ENCODE measurements around the gene DIP2A.

The DIP2A gene

DNA sequence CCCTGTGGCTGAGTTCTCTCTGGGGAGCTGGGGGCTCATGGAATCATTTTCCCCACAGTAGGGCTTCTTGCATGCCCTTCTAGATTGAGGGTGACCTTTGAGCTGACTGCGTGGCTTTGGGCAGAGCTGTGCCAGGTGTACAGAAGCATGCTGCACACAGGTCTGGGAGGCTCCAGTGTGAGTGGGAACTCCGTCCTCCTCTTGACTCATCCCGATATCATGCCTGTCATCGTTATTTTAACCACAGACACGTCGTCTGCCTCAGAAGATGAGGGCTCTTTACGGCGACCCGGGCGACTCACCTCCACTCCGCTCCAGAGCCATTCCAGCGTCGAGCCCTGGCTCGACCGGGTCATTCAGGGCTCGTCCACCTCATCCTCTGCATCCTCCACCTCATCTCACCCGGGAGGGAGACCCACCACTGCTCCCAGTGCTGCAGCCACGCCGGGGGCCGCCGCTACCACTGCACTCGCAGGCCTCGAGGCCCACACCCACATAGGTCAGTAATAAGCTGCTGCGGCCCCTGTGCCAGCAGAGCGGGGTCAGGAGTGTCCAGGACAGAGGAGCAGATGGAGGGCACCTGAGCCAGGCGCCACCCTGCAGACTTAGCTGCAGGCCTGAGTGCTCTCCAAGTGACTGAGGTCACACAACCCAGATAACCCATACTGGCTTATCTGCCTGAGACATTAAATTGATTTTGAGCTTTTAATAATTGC, 39.8 kb downstream of the DIP2A start:
- no peak overlapping the region for H3K4me2 ChIP-seq
- no peaks in the 10 kb centered on the region for H3K27me3 ChIP-seq (ENCODE audit: insufficient read depth, low read depth)
- no peaks in the 10 kb centered on the region for H3K79me2 ChIP-seq (ENCODE audit: insufficient read depth, low read depth)
- no peak overlapping the region for H3K9ac ChIP-seq
- TF ChIP-seq, protein P1, sequence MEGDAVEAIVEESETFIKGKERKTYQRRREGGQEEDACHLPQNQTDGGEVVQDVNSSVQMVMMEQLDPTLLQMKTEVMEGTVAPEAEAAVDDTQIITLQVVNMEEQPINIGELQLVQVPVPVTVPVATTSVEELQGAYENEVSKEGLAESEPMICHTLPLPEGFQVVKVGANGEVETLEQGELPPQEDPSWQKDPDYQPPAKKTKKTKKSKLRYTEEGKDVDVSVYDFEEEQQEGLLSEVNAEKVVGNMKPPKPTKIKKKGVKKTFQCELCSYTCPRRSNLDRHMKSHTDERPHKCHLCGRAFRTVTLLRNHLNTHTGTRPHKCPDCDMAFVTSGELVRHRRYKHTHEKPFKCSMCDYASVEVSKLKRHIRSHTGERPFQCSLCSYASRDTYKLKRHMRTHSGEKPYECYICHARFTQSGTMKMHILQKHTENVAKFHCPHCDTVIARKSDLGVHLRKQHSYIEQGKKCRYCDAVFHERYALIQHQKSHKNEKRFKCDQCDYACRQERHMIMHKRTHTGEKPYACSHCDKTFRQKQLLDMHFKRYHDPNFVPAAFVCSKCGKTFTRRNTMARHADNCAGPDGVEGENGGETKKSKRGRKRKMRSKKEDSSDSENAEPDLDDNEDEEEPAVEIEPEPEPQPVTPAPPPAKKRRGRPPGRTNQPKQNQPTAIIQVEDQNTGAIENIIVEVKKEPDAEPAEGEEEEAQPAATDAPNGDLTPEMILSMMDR (conservative IDR thresholded peaks at IDR 0.05; ENCODE audit: low read depth, low read length), result no peak
- H2AFZ ChIP-seq (ENCODE audit: low read depth), result no peak overlapping the region
- H3K4me3 ChIP-seq (IDR thresholded peaks at IDR 0.05; ENCODE audit: insufficient read depth, low read depth, low read length), result no peak overlapping the region
- peaks cover 33% of the 10 kb centered on the region for H3K4me1 ChIP-seq (ENCODE audit: low read depth, poor library complexity, severe bottlenecking)
- no peaks in the 10 kb centered on the region for H4K20me1 ChIP-seq (ENCODE audit: insufficient read depth)
- no peaks in the 10 kb centered on the region; the same call in 1 of the 2 replicates for H3K36me3 ChIP-seq (ENCODE audit: insufficient read depth)
- H3K27ac ChIP-seq, result no peak overlapping the region

DNA sequence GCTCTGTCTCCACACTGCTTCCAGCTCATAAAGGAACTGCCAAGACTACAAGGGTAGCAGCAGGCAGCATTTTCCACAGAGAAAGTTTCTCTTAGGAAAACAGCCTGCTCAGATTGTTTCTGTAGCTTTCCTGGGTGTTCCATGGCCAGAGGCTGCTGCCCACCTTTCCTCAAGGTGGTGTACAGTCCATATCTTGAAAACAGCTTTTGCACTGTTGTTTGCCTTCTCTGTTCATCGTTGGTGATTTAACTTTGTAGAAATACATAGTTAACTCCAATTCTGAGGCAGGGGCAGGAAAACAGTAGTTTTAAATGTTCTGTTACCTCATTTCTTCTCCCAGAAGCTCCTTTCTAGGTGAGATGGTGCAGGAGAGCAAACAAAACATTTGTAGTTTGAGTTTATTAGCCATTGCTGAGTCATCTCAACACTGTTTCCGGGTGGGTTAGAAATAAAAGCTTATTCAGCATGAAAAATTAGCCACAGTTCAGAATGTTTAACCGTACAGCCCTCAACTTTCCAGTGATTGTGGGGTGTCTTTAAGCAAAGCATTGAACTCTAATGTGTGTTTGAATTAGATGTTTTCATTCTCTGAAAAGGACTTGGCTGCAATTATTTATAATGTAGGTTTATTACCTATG, 41.7 kb downstream of the DIP2A start:
- Histone ChIP-seq H3K9ac (peak overlapping the region; percentile 75), H3K4me1 (ENCODE audit: low read depth, poor library complexity, severe bottlenecking) (peaks cover 33% of the 10 kb centered on the region), H3K4me2 (peak overlapping the region; percentile 79), H3K79me2 (ENCODE audit: insufficient read depth, low read depth) (no peaks in the 10 kb centered on the region), H3K27ac (peak overlapping the region; percentile 97), H3K36me3 (ENCODE audit: insufficient read depth) (no peaks in the 10 kb centered on the region; the same call in 1 of the 2 replicates), H3K4me3 (IDR thresholded peaks at IDR 0.05; ENCODE audit: insufficient read depth, low read depth, low read length) (no peak overlapping the region), H3K27me3 (ENCODE audit: insufficient read depth, low read depth) (no peaks in the 10 kb centered on the region), H4K20me1 (ENCODE audit: insufficient read depth) (no peaks in the 10 kb centered on the region), H2AFZ (ENCODE audit: low read depth) (peak overlapping the region; percentile 52)
- TF ChIP-seq, protein P1 (conservative IDR thresholded peaks at IDR 0.05; ENCODE audit: low read depth, low read length), result no peak

DNA sequence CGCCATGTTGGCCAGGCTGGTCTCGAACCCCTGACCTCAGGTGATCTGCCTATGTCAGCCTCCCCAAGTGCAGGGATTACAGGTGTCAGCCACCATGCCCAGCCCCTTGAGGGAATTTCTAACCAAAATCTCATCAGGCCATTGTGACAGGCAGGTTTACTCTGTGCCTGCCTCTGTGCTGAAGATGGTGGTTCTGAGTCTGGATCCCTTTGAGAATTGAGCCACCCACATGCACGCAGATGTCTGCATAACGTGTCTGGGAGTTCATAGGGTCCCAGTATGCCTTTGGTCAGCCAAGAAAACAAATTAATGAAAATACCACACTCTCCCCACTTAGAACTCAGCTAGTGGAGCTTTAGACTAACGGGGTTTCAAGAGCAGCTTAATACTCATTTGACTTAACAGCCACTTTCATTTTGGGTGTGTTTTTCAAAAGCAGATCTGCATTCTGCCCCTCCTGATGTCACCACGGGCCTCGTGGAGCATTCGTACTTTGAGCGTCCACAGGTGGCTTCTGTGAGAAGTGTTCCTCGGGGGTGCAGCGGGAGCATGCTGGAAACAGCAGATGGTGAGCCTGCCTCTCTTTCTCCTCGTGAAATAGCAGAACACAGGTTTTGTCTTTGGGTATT, 45.3 kb downstream of the DIP2A start:
- H3K27me3 ChIP-seq (ENCODE audit: insufficient read depth, low read depth), result no peaks in the 10 kb centered on the region

DNA sequence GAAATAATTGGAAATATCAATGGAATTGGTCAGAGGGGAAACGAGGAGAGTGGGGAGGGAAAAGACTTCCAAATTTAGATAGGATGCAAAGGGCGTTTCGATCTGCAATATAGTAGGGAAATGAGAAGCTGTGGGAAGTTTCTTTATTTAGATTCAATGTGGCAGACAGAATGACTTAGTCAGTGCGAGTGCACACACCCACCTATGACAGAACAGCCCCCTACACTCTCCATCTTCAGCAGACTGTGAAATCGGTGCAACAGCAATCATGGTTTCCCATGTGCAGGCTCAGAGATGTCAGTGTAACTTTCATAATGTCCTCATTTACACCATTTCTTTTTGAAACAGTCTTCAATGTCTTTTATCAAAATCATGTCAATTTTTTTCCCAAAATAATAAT, 46.0 kb downstream of the DIP2A start:
- Histone ChIP-seq H3K27me3 (ENCODE audit: insufficient read depth, low read depth) (no peaks in the 10 kb centered on the region), H4K20me1 (ENCODE audit: insufficient read depth) (no peaks in the 10 kb centered on the region), H3K4me2 (no peak overlapping the region), H3K36me3 (ENCODE audit: insufficient read depth) (peaks cover 4% of the 10 kb centered on the region; the same call in 1 of the 2 replicates), H3K4me1 (ENCODE audit: low read depth, poor library complexity, severe bottlenecking) (peaks cover 28% of the 10 kb centered on the region), H2AFZ (ENCODE audit: low read depth) (no peak overlapping the region), H3K4me3 (IDR thresholded peaks at IDR 0.05; ENCODE audit: insufficient read depth, low read depth, low read length) (no peak overlapping the region), H3K9ac (no peak overlapping the region), H3K79me2 (ENCODE audit: insufficient read depth, low read depth) (no peaks in the 10 kb centered on the region), H3K27ac (no peak overlapping the region)
- TF ChIP-seq, protein P1 (conservative IDR thresholded peaks at IDR 0.05; ENCODE audit: low read depth, low read length), result no peak

More for the DNA sequence above, 45.3 kb downstream of the DIP2A start:
- Histone ChIP-seq H3K36me3 (ENCODE audit: insufficient read depth) (no peaks in the 10 kb centered on the region), H2AFZ (ENCODE audit: low read depth) (no peak overlapping the region), H3K4me1 (ENCODE audit: low read depth, poor library complexity, severe bottlenecking) (peaks cover 35% of the 10 kb centered on the region), H3K4me2 (no peak overlapping the region), H3K4me3 (IDR thresholded peaks at IDR 0.05; ENCODE audit: insufficient read depth, low read depth, low read length) (no peak overlapping the region), H3K79me2 (ENCODE audit: insufficient read depth, low read depth) (no peaks in the 10 kb centered on the region), H3K27ac (no peak overlapping the region), H3K9ac (no peak overlapping the region), H4K20me1 (ENCODE audit: insufficient read depth) (no peaks in the 10 kb centered on the region)
- TF ChIP-seq, protein P1 (conservative IDR thresholded peaks at IDR 0.05; ENCODE audit: low read depth, low read length), result no peak
